HG02870 (cell line): Measurements from ENCODE around the gene RNF183.
"Not testable (repeated sequence)": the region's sequence is repeated elsewhere in the genome, so short reads cannot be mapped to it uniquely, and the experiment has no call there.

ENCODE experiments used
- ATAC-seq: cut with Tn5 transposase; IDR thresholded peaks from one replicate; pipeline ENCODE4 v1.9.1; 2021; ENCODE audit warnings: mild to moderate bottlenecking, moderate library complexity; ENCODE audit not compliant: unreplicated experiment

The RNF183 gene

DNA sequence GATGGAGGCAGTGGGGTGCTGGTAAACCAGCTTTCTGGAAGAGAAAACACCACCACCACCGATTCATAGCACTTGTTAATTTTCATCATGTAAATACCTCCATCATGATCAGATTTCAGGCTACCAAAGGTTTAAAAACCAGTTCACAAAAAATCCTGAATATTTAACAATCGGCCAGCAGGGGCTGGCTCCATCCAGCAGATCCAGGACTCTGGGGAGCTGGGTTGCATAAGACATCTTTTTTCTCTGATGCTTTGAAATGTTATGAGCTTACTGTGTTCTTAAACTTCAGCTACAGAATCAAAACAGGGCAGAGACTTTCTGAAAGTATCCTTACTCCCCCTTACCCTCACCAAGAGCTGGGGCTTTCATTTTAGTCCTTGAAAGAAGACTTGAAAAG, 14.6 kb upstream of the RNF183 start:
- ATAC-seq = no peak

DNA sequence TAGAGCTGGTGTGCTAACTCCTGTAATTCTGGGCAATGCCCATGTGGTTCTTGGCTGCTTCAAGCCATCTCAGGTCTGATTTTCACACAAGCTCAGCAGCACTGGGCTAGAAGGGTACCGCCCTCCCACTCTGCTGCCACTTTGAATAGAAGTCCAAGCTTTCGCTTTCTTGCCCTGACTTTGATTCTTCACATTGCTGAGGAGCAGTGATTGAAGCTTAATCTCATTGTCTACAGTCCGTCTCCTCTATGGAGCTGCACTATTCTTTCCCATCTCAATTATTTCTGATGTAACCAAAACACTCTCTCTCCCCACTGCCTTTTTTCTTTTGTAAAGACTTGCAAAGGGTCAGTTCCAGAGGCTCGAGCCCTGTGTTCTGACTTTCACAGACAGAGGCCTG, 12.9 kb upstream of the RNF183 start:
- no peak for ATAC-seq

DNA sequence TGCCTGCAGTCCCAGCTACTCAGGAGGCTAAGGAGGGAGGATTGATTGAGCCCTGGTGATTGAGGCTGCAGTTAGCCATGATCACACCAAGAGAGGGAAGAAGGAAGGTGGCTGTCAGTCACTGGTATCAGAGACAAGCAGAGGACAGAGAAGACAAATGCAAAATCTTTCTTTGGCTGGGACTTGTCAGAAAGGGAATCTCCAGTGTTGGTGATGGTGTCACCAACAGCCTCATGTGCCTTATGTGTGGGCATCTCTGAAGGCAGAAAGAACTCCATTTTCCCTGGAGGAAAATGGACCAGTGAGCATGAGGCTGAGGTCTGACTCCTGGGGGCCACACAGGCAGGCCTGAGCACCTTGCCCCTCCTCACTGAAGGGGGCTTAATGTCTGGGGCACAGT, 12.1 kb upstream of the RNF183 start:
- ATAC-seq = no peak

DNA sequence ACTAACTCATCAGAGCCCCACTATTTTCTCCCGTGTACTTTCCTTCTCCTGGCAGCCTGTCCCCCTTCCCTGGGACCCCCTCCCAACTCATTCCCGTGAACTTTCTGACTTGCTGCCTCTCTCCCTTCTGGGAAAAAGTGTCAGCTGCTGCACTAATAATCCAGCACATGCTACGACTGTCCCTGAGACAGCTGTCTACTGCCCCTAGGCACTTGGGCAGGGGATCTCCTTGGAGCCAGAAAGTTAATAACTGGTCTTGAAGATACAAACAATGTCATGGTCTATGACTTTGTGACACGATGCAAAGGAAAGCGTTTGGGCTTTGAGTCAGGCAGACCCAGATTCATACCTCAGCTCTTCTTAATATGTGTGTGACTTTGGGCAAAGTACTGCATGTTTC, 10.1 kb upstream of the RNF183 start:
- no peak for ATAC-seq

DNA sequence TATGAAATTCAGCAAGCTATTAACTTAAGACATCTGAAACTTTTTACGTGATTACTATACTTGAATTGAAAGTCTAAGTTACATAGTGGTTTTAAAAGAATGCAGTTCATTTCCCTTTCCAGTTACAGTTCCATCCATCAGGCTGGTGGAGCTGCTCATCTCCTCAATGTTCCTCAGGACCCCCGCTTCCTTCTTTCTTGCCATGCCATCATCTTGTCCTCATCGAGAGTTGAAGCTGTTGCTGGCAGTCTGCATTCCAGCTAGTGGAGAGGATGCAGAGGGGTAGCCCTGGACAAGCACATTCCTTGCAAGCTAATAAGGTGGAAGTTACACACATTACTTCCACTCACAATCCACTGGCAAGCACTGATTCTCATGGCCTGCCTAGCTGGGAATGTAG, 8.8 kb upstream of the RNF183 start:
- no peak for ATAC-seq

DNA sequence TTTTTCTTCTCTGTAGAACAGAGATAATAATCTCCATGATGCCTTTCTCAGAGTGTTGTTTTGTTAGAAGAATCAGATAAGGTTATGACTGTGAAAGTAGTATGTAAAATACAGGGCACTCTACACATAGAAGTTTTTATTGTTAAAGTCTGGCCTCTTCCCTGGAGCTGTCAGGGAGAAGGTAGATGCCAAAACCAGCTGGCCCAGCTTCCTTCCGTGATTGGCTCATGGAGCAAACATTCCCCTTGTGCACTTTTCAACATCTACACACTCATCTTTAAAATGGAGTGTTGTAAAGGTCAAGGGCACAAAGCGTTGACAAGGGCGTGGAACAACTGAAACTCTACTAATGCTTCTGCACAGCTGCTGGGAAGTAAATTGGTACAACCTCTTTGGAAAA, 7.4 kb upstream of the RNF183 start:
- no peak for ATAC-seq

DNA sequence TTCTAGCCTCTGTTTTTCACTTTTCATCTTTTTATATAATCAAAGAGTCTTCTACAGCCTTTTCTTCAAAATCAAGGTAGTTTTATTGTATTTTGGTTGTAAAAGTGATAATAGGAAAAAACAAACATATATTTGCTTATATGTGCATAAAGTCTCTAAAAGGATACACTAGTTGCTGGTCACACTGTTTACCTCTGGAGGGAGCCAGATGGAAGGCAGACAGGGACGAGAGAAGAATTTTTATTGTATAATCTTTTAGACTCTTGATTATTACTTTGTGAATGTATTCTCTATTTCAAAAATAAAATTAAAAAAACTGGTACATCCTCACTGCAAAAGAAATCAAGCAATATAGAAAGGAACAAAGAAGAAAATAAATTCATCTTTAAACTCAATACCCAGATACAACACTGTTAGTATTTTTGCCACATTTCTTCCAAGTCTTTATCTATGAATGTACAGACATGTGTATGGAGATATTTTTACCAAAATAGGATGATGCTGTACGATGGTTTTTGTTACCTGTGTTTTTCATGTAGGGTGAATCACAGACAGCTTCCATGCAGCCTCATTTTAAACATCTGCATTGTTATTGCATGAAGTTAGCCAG, 6.1 kb upstream of the RNF183 start:
- ATAC-seq = no peak

DNA sequence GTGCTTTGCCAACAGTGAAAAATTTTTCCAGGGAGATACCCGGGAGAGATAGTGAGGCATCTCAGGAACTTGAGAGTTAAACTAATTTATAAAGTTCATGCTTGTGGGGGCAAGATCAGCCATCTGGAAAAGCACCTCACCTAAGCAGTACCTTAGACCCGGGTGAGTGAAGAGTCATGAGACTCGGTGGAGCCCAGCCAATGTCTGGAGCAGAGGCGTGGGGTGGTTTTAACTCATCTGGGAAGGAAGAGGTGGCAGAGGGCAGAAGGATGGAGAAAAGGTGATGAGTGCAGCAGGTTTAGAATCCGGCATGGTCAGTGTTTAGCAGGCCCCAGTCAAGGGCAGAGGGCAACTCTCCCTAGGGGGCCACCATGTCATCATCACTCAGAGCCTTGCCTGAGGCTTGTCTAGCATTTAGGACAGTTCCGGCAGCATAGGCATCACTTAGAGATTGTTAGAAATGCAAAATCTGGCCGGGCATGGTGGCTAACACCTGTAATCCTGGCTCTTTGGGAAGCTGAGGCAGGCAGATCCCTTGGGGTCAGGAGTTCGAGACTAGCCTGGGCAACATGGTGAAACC, 4.3 kb upstream of the RNF183 start:
- no peak for ATAC-seq

DNA sequence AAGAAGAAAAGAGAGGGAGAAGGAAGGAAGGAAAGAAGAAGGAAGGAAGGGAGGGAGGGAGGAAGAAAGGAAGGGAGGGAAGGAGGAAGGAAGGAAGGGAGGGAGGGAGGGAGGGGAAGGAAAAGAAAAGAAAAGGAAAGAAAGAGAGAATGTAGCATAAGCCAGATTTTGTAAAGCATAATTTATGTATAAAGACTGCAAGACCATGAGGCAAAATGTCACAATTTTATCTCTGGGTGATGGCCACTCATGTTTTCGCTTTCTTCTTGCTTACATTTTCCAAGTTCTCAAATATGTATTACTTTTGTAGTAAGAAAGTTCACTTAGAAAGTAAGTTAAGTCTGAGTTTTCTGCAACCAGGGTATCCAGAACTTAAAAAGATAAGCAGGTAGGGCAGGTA, 3.4 kb upstream of the RNF183 start:
- no peak for ATAC-seq

DNA sequence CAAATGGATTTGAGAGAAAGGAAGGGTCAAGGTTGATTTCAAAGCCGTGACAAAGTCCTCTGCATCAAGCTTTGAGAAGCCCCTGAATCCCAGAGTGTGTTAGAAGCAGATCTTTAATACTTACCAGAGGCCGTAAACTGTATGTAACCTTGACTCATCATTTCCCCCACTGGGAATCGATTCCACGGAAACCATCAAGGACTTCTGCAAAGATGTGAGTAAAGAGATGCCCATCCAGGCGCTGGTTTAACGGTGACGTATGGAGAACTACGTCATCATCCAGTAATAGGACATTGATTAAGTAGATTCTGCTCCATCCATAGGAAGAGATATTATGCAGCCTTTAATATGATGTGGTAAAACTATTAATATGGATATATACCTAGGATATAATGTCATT, 1.6 kb downstream of the RNF183 start:
- no peak for ATAC-seq

DNA sequence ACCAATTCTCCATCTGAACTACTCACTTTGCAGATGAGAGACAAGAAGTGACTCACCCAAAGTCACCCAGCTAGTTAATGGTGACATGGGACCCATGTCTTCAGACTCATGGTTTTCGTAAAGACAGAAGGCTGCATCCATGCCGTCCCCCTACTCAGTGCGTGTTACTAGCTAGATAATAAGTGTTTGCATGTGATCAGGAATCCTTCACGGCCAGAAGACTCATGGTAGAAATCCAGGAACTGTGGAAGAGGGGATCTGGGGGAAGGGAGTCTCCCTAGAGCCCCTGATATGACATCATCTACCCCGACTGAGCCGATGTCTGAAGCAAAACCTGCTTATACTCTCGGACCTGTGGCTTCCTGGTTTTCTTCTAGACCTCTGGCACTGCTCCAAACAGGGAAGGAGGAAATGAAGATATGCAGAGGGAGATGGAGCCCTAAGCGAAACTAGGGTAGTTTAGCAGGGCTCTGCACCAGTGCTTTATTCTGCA, 3.3 kb downstream of the RNF183 start:
- no peak for ATAC-seq

DNA sequence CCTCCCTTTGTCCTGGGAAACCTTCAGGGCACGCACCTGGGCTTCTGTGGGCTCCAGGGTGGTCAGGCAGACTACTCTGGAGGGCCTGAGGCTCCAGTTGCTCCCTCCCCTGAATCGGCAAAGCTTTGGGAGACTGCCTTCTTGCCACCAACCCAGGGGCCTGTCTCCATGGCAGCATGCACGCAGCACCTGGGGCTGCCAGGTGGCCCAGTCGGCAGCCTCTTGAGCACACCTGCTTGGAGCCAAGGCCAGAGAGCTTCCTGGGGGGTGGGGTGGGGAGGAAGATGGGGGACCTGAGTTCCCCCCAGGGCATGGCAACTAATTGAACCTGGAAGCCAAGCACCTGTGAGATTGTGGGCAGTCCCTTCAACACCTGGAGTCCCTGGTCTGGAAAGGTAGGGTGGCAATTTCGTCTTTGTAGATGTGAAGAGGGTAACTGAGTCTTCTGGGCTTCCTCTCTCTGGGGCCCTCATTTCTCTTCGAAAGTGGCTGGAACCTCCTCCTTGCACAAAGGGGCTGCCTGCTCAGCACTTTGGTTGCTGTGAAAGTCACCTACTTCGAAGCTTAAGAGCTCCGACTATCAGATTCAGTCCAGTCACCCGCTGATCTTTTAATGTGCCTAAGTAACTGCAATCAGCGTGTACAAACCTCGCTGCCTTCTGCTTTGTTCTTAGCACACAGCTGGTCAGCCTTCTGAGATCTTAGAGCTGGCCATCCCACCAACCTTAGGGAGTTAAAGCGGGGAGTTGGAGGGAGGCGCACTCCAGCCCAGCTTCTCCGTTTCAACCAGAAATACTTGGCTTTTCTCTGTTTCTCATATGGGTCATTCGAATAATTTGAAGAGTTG, 4.0 kb downstream of the RNF183 start:
- ATAC-seq = no peak

DNA sequence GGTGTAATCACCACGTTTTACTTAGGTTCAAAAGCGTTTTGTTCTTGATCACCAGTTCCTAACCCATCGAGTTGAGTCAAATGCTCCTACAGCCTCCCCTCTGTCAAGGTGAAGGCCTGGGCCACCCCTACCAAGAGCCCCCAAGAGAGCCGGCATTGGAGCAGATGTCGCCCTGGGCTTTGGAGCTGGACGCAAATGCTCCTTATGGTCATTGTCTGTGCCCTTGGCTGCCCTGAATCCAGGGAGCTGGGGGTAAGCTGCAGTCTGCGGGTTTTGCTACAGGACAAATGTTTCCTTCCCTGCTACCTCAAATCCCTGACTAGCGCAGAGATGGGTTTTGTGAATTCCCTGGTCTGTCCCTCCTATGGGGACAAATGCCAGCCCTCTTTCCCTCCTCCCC, 4.9 kb downstream of the RNF183 start:
- ATAC-seq = no peak

DNA sequence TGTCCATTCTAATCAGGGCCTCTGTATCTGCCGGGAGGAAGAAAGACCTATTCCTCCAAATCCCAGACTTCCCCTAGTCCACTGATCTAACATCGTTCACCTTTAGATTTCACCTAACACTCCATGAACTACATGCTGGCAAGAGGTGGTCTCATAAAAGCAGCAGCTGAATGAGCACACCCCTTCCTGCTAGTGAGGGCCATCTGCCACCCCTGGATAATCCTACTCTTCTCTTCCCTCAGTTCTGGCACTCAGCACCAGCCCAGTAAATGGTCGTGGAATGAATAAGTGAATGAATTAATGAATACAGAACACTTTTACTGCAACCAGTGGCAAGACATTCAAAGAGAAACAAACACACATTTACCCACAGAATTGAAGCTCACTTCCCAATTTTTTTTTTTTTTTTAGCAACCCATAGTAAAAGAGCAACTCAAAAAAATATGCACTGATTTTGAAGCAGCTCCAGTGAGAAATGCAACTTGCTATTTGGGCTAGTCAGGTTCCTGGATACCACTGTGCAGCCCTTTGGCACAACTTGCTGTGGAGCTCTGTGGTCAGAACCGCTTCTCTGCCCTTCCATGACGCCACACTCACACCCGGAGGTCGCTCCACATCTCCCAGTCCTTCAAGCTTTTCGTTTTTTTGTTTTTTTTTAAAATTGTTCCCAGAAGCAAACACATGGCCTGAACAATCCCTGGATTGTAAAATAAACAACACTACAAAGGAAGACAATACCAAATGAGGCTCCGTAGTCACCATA, 6.2 kb downstream of the RNF183 start:
- no peak for ATAC-seq

DNA sequence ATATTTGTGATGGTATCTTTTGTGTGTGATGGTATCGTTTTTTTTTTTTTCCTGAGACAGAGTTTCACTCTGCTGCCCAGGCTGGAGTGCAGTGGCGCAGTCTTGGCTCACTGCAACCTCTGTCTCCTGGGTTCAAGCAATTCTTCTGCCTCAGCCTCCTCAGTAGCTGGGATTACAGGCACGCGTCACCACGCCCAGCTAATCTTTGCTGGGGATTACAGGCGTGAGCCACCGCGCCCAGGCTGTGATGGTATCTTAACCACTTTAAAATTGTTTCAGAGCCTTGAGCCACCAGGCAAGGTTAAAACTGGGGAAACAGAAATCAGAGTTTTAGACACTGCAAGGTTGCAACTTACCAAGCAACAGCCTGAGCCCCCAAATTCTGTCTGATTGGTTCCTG, 6.9 kb downstream of the RNF183 start:
- not testable (repeated sequence) for ATAC-seq

DNA sequence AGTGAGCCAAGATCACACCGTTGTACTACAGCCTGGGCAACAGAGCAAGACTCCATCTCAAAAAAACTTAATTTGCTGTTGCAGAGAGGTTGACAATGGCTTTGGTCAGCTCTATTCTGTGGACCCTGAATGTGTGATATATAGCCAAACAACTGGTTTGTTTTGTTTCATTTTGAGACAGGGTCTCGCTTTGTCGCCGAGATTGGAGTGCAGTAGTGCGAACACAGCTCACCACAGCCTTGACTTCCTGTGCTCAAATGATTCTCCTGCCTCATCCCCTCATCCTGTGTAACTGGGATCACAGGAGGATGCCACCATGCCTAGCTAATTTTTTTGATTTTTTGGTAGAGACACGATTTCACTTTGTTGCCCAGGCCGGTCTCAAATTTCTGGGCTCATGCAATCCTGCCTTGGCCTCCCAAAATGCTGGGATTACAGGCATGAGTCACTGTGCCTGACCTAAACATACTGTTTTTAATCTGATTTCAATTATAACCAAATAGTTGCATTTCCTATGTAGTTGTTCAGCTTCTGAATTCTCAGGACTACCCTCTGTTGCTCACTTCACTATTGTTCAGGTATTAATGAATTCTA, 9.8 kb downstream of the RNF183 start:
- no peak for ATAC-seq

DNA sequence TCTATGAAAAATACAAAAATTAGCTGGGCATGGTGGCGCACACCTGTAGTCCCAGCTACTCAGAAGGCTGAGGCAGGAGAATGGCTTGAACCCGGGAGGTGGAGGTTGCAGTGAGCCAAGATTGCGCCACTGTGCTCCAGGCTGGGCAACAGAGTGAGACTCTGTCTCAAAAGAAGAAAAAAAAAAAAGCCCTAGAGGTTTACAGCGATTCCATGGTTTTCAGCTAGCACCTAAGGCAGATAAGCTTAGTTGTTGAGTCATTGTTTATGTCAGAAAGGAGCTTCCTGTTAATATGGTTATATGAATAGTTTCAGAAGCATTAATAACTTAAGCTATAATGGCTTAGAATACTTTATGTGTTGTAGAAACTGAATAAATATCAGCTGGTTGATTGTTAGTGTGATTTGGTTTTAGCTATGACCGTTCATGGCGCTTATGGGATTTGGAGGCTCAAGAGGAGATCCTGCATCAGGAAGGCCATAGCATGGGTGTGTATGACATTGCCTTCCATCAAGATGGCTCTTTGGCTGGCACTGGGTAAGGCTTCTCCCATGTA, 13.0 kb downstream of the RNF183 start:
- no peak for ATAC-seq

DNA sequence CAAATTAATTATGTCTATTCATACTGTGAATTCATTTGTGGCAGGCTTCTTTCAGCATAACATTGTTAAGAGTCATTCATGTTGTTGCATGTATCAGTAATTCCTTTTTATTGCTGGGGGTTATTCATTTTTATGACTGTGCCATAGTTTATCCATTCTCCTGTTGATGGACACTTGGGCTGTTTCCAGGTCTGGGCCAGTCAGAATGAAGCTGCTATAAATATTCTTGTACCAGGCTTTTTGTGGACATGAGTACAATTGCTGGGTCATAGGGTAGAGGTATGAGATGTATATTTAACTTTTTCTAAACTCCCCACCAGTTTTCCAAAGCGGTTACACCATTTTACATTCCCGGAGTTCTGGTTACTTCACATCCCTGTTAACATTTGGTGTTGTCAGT, 14.1 kb downstream of the RNF183 start:
- no peak for ATAC-seq

DNA sequence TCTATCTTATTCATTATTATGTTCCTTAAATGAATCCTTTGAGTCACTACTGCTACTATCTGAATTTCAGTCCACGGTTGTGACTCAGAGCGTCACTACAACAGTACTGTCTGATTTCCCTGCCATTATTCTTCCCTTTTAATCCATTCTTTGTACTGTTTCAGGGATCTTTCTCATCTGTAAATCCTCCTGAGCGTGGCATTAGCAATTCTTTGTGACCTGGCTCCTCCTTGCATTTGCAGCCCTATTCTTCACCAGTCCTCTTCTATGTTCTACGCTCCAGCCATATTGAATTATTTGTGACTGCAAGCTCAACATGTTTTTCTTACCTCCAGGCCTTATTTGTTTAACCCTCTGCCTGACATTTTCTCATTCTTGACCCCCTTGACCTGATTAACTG, 21.8 kb downstream of the RNF183 start:
- ATAC-seq = no peak

DNA sequence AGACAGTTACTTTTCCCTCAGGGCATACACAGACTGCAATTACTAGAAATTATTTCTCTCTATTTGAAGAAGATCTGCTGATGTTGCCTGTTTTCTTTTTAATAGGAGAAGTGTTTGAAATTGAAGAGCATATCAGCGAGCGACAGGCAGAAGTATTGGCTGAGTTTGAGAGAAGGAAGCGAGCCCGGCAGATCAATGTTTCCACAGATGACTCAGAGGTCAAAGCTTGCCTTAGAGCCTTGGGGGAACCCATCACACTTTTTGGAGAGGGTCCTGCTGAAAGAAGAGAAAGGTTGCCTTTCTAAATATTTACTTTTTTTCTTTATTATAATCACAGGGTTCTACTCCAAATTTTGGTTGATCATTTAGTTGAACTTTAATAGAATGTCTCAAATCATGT, 24.3 kb downstream of the RNF183 start:
- ATAC-seq = no peak
